ENCODE data around the gene CLEC2D. TPM values are rescaled to one million over a fixed set of nuclear protein-coding genes. Genes with fewer than 3 reads are reported as not detected.
"Not testable (repeated sequence)": the region's sequence is repeated elsewhere in the genome, so short reads cannot be mapped to it uniquely, and the experiment has no call there.

Gene CLEC2D
- 10 to 100 TPM in 1 of 2 donors, 1 to 10 TPM in 1; 9.5 to 12.7 TPM for total RNA-seq
- long read RNA-seq, partial matches to known transcripts: 0 of 2 reads
- long read RNA-seq, other reads (novel, unspliced or antisense): 2 of 2 reads

- intact Hi-C loops (cut with DNase I): no loop called here
- DNase-seq: no peak
- ATAC-seq: no peak
Measured at GRCh38 chr12:9669534-9669933, at the start of gene CLEC2D. TSS of gene CLEC2D (plus strand) at chr12:9669713. CDS start at chr12:9669735, 22 bp downstream.

- no peak for ATAC-seq
- no peak for DNase-seq
- intact Hi-C loops (cut with DNase I): no loop called here
Measured at GRCh38 chr12:9625019-9625418, 44.5 kb upstream of the CLEC2D start.

- ATAC-seq: no peak
- no peak for DNase-seq
- intact Hi-C loops (cut with DNase I): no loop called here
Measured at GRCh38 chr12:9626291-9626690, 43.2 kb upstream of the CLEC2D start.

- ATAC-seq: no peak
- intact Hi-C loops (cut with DNase I): no loop called here
- no peak for DNase-seq
Measured at GRCh38 chr12:9626821-9627220, 42.7 kb upstream of the CLEC2D start.

GRCh38 chr12:9632766-9633165, 36.7 kb upstream of the CLEC2D start:
- intact Hi-C loops (cut with DNase I): no loop called here
- no peak for ATAC-seq
- no peak for DNase-seq

GRCh38 chr12:9634177-9634803, 35.2 kb upstream of the CLEC2D start:
- DNase-seq: peak; percentile 46
- intact Hi-C loops (cut with DNase I): no loop called here
- peak; percentile 34 to 36 for ATAC-seq

GRCh38 chr12:9634969-9635754, 34.4 kb upstream of the CLEC2D start:
- DNase-seq (no peak), ATAC-seq (no peak)
- intact Hi-C loops (cut with DNase I): loop anchor here (5.0 kb wide), 1 partner anchor 72 kb away; no protein-coding TSS in a partner anchor

GRCh38 chr12:9636150-9636850, 33.2 kb upstream of the CLEC2D start:
- ATAC-seq (no peak), DNase-seq (no peak)
- intact Hi-C loops (cut with DNase I): loop anchor here (5.0 kb wide), 1 partner anchor 71 kb away; no protein-coding TSS in a partner anchor

- intact Hi-C loops (cut with DNase I): loop anchor here (5.0 kb wide), 1 partner anchor 70 kb away; no protein-coding TSS in a partner anchor
Measured at GRCh38 chr12:9636851-9637206, 32.7 kb upstream of the CLEC2D start.

GRCh38 chr12:9640024-9640423, 29.5 kb upstream of the CLEC2D start:
- DNase-seq: no peak
- no peak for ATAC-seq
- intact Hi-C loops (cut with DNase I): no loop called here

More at GRCh38 chr12:9636851-9637206, 32.7 kb upstream of the CLEC2D start:
- DNase-seq (no peak), ATAC-seq (no peak)

GRCh38 chr12:9642606-9643265, 26.8 kb upstream of the CLEC2D start:
- no peak for ATAC-seq
- no peak for DNase-seq
- intact Hi-C loops (cut with DNase I): no loop called here

- DNase-seq (no peak), ATAC-seq (no peak)
- intact Hi-C loops (cut with DNase I): no loop called here
Measured at GRCh38 chr12:9643266-9643660, 26.2 kb upstream of the CLEC2D start.

GRCh38 chr12:9644985-9645551, 24.4 kb upstream of the CLEC2D start:
- not testable (repeated sequence) for ATAC-seq, DNase-seq
- intact Hi-C loops (cut with DNase I): loop anchor here in 1 of 2 donors (5.0 kb wide), 1 partner anchor 57 kb away; no protein-coding TSS in a partner anchor

GRCh38 chr12:9646794-9647781, 22.4 kb upstream of the CLEC2D start:
- no peak for ATAC-seq

GRCh38 chr12:9647825-9648700, 21.4 kb upstream of the CLEC2D start:
- intact Hi-C loops (cut with DNase I): loop anchor here in 1 of 2 donors (5.0 kb wide), 1 partner anchor 54 kb away; no protein-coding TSS in a partner anchor
- peak; percentile 85 for DNase-seq
- ATAC-seq: peak; percentile 95

More at GRCh38 chr12:9646794-9647781, 22.4 kb upstream of the CLEC2D start:
- DNase-seq: no peak
- intact Hi-C loops (cut with DNase I): loop anchor here in 1 of 2 donors (5.0 kb wide), 1 partner anchor 55 kb away; no protein-coding TSS in a partner anchor

Measured in left cardiac atrium (tissue), 4 donors.